ENCODE measurements around the gene VSTM2L. TPM values are rescaled to one million over a fixed set of nuclear protein-coding genes. Genes with fewer than 3 reads are reported as not detected.

The VSTM2L gene
- total RNA-seq, 4 donors from 2014 or later, result 7.5 to 11.7 (median 10.1) TPM

GRCh38 chr20:37863289-37863688, 39.6 kb upstream of the VSTM2L start:
- peaks cover 18 to 67% (median 56%) of the 10 kb centered on the region in 4 donors for H3K36me3 ChIP-seq
- no peaks in the 10 kb centered on the region for H3K27me3 ChIP-seq
- 98% methylated on average over 5 of the region's 5 CpGs for WGBS
- H3K9me3 ChIP-seq, result no peaks in the 10 kb centered on the region
- intact Hi-C loops (cut with DNase I), result no loop called here
- no peak overlapping the region for H3K27ac ChIP-seq (replicated peaks in 1 of 4)
- DNase-seq (ENCODE audit: extremely low spot score), result no peak
- H3K4me3 ChIP-seq, result no peak overlapping the region
- peaks cover 0 to 23% (median 20%) of the 10 kb centered on the region in 4 donors for H3K4me1 ChIP-seq
- no peak for TF ChIP-seq POLR2A (IDR thresholded peaks at IDR 0.05; ENCODE audit: low read depth)
- no peak for TF ChIP-seq CTCF (IDR thresholded peaks at IDR 0.05)
- TF ChIP-seq EP300 (IDR thresholded peaks at IDR 0.05), result no peak
- no peak for TF ChIP-seq POLR2AphosphoS5 (IDR thresholded peaks at IDR 0.05)

- peaks cover 0 to 33% (median 25%) of the 10 kb centered on the region in 4 donors for H3K4me1 ChIP-seq
- no peak overlapping the region for H3K27ac ChIP-seq (replicated peaks in 1 of 4)
- no peak overlapping the region for H3K4me3 ChIP-seq
- peaks cover 23 to 76% (median 56%) of the 10 kb centered on the region in 4 donors for H3K36me3 ChIP-seq
- WGBS, result 63% methylated on average over 6 of the region's 8 CpGs
- TF ChIP-seq POLR2A (IDR thresholded peaks at IDR 0.05; ENCODE audit: low read depth), result no peak
- no peak for TF ChIP-seq CTCF (IDR thresholded peaks at IDR 0.05)
- no peak for TF ChIP-seq POLR2AphosphoS5 (IDR thresholded peaks at IDR 0.05)
- no peak for TF ChIP-seq EP300 (IDR thresholded peaks at IDR 0.05)
- no peaks in the 10 kb centered on the region for H3K27me3 ChIP-seq
- H3K9me3 ChIP-seq, result no peaks in the 10 kb centered on the region
- DNase-seq (ENCODE audit: extremely low spot score), result no peak
- intact Hi-C loops (cut with DNase I), result no loop called here
These were observed 38.6 kb upstream of the VSTM2L start for GRCh38 chr20:37864298-37864697.

- Histone ChIP-seq H3K9me3 (no peaks in the 10 kb centered on the region), H3K4me1 (peaks cover 0 to 34% (median 25%) of the 10 kb centered on the region in 4 donors), H3K27me3 (no peaks in the 10 kb centered on the region), H3K27ac (replicated peaks in 1 of 4) (no peak overlapping the region), H3K4me3 (no peak overlapping the region), H3K36me3 (peaks cover 10 to 74% (median 51%) of the 10 kb centered on the region in 4 donors)
- 91% methylated on average over 10 of the region's 10 CpGs for WGBS
- intact Hi-C loops (cut with DNase I), result no loop called here
- DNase-seq (ENCODE audit: extremely low spot score), result no peak
- no peak for TF ChIP-seq CTCF (IDR thresholded peaks at IDR 0.05)
- TF ChIP-seq POLR2AphosphoS5 (IDR thresholded peaks at IDR 0.05), result no peak
- no peak for TF ChIP-seq POLR2A (IDR thresholded peaks at IDR 0.05; ENCODE audit: low read depth)
- TF ChIP-seq EP300 (IDR thresholded peaks at IDR 0.05), result no peak
These were observed 36.9 kb upstream of the VSTM2L start for GRCh38 chr20:37866051-37866450.

GRCh38 chr20:37867289-37868195, 35.4 kb upstream of the VSTM2L start:
- H3K27ac ChIP-seq (replicated peaks in 1 of 4), result peak overlapping the region in 3 of 4 donors; percentile 34 to 51 (median 47)
- no peak overlapping the region for H3K4me3 ChIP-seq
- peaks cover 10 to 74% (median 54%) of the 10 kb centered on the region in 4 donors for H3K36me3 ChIP-seq
- no peaks in the 10 kb centered on the region for H3K9me3 ChIP-seq
- DNase-seq (ENCODE audit: extremely low spot score), result no peak
- TF ChIP-seq EP300 (IDR thresholded peaks at IDR 0.05) (no peak), CTCF (IDR thresholded peaks at IDR 0.05) (no peak), POLR2AphosphoS5 (IDR thresholded peaks at IDR 0.05) (no peak), POLR2A (IDR thresholded peaks at IDR 0.05; ENCODE audit: low read depth) (no peak)
- intact Hi-C loops (cut with DNase I), result no loop called here
- WGBS, result 75% methylated on average over 14 of the region's 15 CpGs
- peaks cover 0 to 34% (median 25%) of the 10 kb centered on the region in 4 donors for H3K4me1 ChIP-seq
- no peaks in the 10 kb centered on the region for H3K27me3 ChIP-seq
